HepG2 (cell line): ENCODE results near the gene LIME1. TPM values are rescaled to one million over a fixed set of nuclear protein-coding genes. Genes with fewer than 3 reads are reported as not detected.
A peak's percentile ranks its signal among the peaks of the same experiment; 100 is the strongest.

Source experiments
- HNRNPK ChIP-seq: fragments of 200-400 bp; formaldehyde crosslinking; IDR thresholded peaks from 2 replicates; pipeline ENCODE4 v1.6.1; 2018; ENCODE audit warnings: low read length, low read depth, moderate library complexity, mild to moderate bottlenecking; ENCODE audit not compliant: poor library complexity, severe bottlenecking
- MTF2 ChIP-seq: sonication (generic); formaldehyde crosslinking; IDR thresholded peaks from 2 replicates; pipeline ENCODE4 v1.5.0; 2020; ENCODE audit warnings: missing genetic modification reagents, borderline replicate concordance
- MXD3 ChIP-seq: IDR thresholded peaks from 2 replicates; pipeline ENCODE4 v1.6.1; 2016; ENCODE audit warnings: mild to moderate bottlenecking, missing biosample characterization, missing genetic modification reagents
- NFKBIZ ChIP-seq: IDR thresholded peaks from 2 replicates; pipeline ENCODE4 v1.6.1; 2018; ENCODE audit warnings: missing genetic modification reagents, missing compliant biosample characterization
- POGZ ChIP-seq: sonication (generic); formaldehyde crosslinking; IDR thresholded peaks from 2 replicates; pipeline ENCODE4 v1.4.0; 2020; ENCODE audit warnings: mild to moderate bottlenecking, missing genetic modification reagents
- RFX3 ChIP-seq: IDR thresholded peaks from 2 replicates; pipeline ENCODE4 v1.6.1; 2016; ENCODE audit warnings: missing biosample characterization, missing genetic modification reagents
- ZBTB44 ChIP-seq: sonication (generic); formaldehyde crosslinking; IDR thresholded peaks from 2 replicates; pipeline ENCODE4 v1.4.0; 2020; ENCODE audit warnings: missing genetic modification reagents
- ZNF160 ChIP-seq: sonication (generic); formaldehyde crosslinking; IDR thresholded peaks from 2 replicates; pipeline ENCODE4 v1.8.0; 2022; ENCODE audit warnings: mild to moderate bottlenecking, inconsistent platforms, missing genetic modification reagents
- ZNF430 ChIP-seq: sonication (generic); formaldehyde crosslinking; IDR thresholded peaks from 2 replicates; pipeline ENCODE4 v1.9.0; 2021; ENCODE audit warnings: mild to moderate bottlenecking, missing genetic modification reagents
- ZNF431 ChIP-seq: sonication (generic); formaldehyde crosslinking; IDR thresholded peaks from 2 replicates; pipeline ENCODE4 v1.9.0; 2022; ENCODE audit warnings: missing genetic modification reagents, low read depth, mild to moderate bottlenecking, borderline replicate concordance
- ZNF678 ChIP-seq: sonication (generic); formaldehyde crosslinking; IDR thresholded peaks from 2 replicates; pipeline ENCODE4 v1.4.0; 2020; ENCODE audit warnings: mild to moderate bottlenecking, missing genetic modification reagents
- polyA plus RNA-seq, 8 experiments: library from polyadenylated mRNA; depleted of rRNA in 3 of 8; stranded (reverse) in 7 of 8; unstranded in 1 of 8; fragments of >200 nt; fragmentation: Illumina TruSeq in 4 of 8; extraction: Trizol in 4 of 8; gene quantifications; 2 replicates each; pipeline versions ENCODE4 v1.2.1 to v1.2.3, GENCODE V29; 2011 to 2016; ENCODE audit warnings: low read depth in 4 of 8, missing spikeins in 1 of 8, mixed read lengths in 1 of 8; ENCODE audit not compliant: insufficient read depth in 1 of 8
- total RNA-seq, 5 experiments: library from RNA; depleted of rRNA; stranded (reverse); fragments of >200 nt; fragmentation: Illumina TruSeq; extraction: Trizol; gene quantifications; 2 replicates each; pipeline ENCODE4 v1.2.3, GENCODE V29; 2016; ENCODE audit warnings: low read depth in 1 of 5
- TF ChIP-seq, protein P1 (sequence below): sonication (generic); formaldehyde crosslinking; IDR thresholded peaks from 2 replicates; pipeline ENCODE4 v1.9.0; 2022; ENCODE audit warnings: low read depth, missing genetic modification reagents
- TF ChIP-seq, protein P2 (sequence below): sonication (generic); formaldehyde crosslinking; IDR thresholded peaks from 2 replicates; pipeline ENCODE4 v1.5.0; 2020; ENCODE audit warnings: mild to moderate bottlenecking, missing genetic modification reagents
- TF ChIP-seq, protein P3 (sequence below): sonication (generic); formaldehyde crosslinking; IDR thresholded peaks from 2 replicates; pipeline ENCODE4 v1.8.1; 2023; ENCODE audit warnings: mild to moderate bottlenecking, inconsistent platforms, moderate library complexity, missing genetic modification reagents, borderline replicate concordance
- TF ChIP-seq, protein P4 (sequence below): sonication (generic); formaldehyde crosslinking; IDR thresholded peaks from 2 replicates; pipeline ENCODE4 v1.4.0; 2020; ENCODE audit warnings: missing genetic modification reagents, mild to moderate bottlenecking, borderline replicate concordance
- TF ChIP-seq, protein P5 (sequence below): IDR thresholded peaks from 2 replicates; pipeline ENCODE4 v1.6.1; 2012; ENCODE audit warnings: inconsistent platforms

Gene LIME1
- total and polyA plus RNA-seq, 2 of the 13 experiments (the other 11 are each of a cell fraction or from before 2014, with no cell fraction given), result 13.0 to 61.5 TPM

DNA sequence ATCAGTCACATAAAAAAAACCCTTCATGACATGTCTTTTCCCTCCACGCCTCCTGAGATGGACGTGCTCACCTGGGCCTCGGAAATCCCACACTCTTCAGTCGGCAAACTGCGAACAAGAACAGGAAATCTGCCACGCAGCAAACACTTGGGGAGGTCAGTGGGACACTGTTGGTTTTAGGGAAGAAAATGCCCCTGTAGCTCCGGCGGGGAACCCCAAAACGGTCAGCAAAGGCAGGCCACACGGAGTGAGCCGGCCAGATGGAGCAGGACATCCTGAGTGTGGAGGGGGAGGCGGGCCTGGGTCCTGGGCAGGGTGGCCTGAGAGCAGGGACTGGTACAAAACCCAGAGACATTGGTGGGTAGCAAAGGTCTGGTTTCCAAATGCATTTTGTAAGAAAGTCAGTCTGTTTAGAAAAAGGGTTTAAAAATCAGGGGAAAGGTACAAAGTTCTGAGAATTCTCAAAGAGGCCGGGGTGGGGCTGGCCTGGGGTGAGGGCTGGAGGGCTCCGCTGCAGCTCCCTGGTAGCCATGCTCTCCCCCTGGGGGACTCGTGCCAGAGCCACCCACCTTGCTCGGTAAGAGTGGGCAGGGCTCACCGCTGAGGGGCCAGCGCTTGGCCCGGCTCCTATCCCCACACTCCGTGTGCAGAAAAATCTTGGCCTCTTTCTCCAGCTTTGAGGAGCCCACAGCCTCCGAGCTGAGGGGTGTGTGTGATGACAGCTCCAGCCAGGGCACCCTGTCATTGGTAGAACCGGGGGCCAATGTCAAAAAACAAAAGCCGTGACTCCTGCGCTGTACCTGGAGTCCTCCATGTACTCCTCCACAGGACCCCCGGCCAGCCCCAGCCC lies 8.3 kb downstream of the LIME1 start (continued):
- TF ChIP-seq, protein P1, sequence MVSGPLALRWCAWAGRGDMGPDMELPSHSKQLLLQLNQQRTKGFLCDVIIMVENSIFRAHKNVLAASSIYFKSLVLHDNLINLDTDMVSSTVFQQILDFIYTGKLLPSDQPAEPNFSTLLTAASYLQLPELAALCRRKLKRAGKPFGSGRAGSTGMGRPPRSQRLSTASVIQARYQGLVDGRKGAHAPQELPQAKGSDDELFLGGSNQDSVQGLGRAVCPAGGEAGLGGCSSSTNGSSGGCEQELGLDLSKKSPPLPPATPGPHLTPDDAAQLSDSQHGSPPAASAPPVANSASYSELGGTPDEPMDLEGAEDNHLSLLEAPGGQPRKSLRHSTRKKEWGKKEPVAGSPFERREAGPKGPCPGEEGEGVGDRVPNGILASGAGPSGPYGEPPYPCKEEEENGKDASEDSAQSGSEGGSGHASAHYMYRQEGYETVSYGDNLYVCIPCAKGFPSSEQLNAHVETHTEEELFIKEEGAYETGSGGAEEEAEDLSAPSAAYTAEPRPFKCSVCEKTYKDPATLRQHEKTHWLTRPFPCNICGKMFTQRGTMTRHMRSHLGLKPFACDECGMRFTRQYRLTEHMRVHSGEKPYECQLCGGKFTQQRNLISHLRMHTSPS (CRISPR knock-in tag), result no peak
- no peak for TF ChIP-seq MTF2
- TF ChIP-seq ZBTB44, result no peak
- TF ChIP-seq ZNF430 (CRISPR knock-in tag), result 0 out of 2 replicates have a peak, but pooled peaks have one; percentile 41
- TF ChIP-seq ZNF678 (CRISPR knock-in tag), result peak; percentile 74; the same call in 1 of the 2 replicates
- no peak for TF ChIP-seq RFX3 (CRISPR knock-in tag)
- TF ChIP-seq, protein P2, sequence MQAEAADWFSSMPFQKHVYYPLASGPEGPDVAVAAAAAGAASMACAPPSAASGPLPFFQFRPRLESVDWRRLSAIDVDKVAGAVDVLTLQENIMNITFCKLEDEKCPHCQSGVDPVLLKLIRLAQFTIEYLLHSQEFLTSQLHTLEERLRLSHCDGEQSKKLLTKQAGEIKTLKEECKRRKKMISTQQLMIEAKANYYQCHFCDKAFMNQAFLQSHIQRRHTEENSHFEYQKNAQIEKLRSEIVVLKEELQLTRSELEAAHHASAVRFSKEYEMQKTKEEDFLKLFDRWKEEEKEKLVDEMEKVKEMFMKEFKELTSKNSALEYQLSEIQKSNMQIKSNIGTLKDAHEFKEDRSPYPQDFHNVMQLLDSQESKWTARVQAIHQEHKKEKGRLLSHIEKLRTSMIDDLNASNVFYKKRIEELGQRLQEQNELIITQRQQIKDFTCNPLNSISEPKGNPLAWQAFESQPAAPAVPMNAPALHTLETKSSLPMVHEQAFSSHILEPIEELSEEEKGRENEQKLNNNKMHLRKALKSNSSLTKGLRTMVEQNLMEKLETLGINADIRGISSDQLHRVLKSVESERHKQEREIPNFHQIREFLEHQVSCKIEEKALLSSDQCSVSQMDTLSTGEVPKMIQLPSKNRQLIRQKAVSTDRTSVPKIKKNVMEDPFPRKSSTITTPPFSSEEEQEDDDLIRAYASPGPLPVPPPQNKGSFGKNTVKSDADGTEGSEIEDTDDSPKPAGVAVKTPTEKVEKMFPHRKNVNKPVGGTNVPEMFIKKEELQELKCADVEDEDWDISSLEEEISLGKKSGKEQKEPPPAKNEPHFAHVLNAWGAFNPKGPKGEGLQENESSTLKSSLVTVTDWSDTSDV (CRISPR knock-in tag), result no peak
- TF ChIP-seq HNRNPK, result no peak
- TF ChIP-seq, protein P3, sequence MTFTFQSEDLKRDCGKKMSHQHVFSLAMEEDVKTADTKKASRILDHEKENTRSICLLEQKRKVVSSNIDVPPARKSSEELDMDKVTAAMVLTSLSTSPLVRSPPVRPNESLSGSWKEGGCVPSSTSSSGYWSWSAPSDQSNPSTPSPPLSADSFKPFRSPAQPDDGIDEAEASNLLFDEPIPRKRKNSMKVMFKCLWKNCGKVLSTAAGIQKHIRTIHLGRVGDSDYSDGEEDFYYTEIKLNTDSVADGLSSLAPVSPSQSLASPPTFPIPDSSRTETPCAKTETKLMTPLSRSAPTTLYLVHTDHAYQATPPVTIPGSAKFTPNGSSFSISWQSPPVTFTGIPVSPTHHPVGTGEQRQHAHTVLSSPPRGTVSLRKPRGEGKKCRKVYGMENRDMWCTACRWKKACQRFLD, result no peak
- TF ChIP-seq, protein P4, sequence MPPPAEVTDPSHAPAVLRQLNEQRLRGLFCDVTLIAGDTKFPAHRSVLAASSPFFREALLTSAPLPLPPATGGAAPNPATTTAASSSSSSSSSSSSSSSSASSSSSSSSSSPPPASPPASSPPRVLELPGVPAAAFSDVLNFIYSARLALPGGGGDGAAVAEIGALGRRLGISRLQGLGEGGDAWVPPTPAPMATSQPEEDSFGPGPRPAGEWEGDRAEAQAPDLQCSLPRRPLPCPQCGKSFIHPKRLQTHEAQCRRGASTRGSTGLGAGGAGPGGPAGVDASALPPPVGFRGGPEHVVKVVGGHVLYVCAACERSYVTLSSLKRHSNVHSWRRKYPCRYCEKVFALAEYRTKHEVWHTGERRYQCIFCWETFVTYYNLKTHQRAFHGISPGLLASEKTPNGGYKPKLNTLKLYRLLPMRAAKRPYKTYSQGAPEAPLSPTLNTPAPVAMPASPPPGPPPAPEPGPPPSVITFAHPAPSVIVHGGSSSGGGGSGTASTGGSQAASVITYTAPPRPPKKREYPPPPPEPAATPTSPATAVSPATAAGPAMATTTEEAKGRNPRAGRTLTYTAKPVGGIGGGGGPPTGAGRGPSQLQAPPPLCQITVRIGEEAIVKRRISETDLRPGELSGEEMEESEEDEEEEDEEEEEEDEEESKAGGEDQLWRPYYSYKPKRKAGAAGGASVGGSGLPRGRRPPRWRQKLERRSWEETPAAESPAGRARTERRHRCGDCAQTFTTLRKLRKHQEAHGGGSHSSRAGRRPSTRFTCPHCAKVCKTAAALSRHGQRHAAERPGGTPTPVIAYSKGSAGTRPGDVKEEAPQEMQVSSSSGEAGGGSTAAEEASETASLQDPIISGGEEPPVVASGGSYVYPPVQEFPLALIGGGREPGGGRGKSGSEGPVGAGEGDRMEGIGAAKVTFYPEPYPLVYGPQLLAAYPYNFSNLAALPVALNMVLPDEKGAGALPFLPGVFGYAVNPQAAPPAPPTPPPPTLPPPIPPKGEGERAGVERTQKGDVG, result no peak
- 0 out of 2 replicates have a peak, but pooled peaks have one; percentile 8 for TF ChIP-seq POGZ (CRISPR knock-in tag)
- TF ChIP-seq NFKBIZ, result no peak
- TF ChIP-seq ZNF431 (CRISPR knock-in tag), result no peak
- peak; percentile 22; the same call in 1 of the 2 replicates for TF ChIP-seq ZNF160 (CRISPR knock-in tag)
- TF ChIP-seq, protein P5, sequence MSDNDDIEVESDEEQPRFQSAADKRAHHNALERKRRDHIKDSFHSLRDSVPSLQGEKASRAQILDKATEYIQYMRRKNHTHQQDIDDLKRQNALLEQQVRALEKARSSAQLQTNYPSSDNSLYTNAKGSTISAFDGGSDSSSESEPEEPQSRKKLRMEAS, result 0 out of 2 replicates have a peak, but pooled peaks have one; percentile 2
- TF ChIP-seq MXD3, result no peak
